Astrocyte (in vitro differentiated cells and primary cell): Measurements from ENCODE around the gene CYP39A1. TPM values are rescaled to one million over a fixed set of nuclear protein-coding genes. Genes with fewer than 3 reads are reported as not detected.

ENCODE experiments used
- DNase-seq: peaks from one replicate; pipeline ENCODE4 v3.0.0-alpha.2; 2010; ENCODE audit warnings: low read depth
- FAIRE-seq: peaks from 2 replicates; lab custom pipeline; 2011; peaks lifted over from hg19 to GRCh38; lab: Jason Lieb, UNC
- H2AFZ ChIP-seq: 2 replicates; pipeline ENCODE4 v1.6.0; 2012; ENCODE audit warnings: low read depth, low read length, inconsistent platforms
- H3K27ac ChIP-seq: 2 replicates; pipeline ENCODE4 v1.5.1; 2011; ENCODE audit warnings: low read depth, low read length, inconsistent platforms
- H3K27me3 ChIP-seq: 2 replicates; pipeline ENCODE4 v1.6.0; 2011; ENCODE audit warnings: low read length, inconsistent platforms; ENCODE audit not compliant: insufficient read depth
- H3K36me3 ChIP-seq: 2 replicates; pipeline ENCODE4 v1.5.1; 2011; ENCODE audit warnings: low read length, inconsistent platforms; ENCODE audit not compliant: insufficient read depth
- H3K4me1 ChIP-seq: 2 replicates; pipeline ENCODE4 v1.5.1; 2011; ENCODE audit warnings: low read length, inconsistent platforms; ENCODE audit not compliant: insufficient read depth
- H3K4me2 ChIP-seq: 2 replicates; pipeline ENCODE4 v1.6.0; 2012; ENCODE audit warnings: low read length, inconsistent platforms
- H3K4me3 ChIP-seq: 2 replicates; pipeline ENCODE4 v1.5.1; 2011; ENCODE audit warnings: low read depth, mild to moderate bottlenecking, low read length, inconsistent platforms; ENCODE audit not compliant: insufficient read depth
- H3K79me2 ChIP-seq: 2 replicates; pipeline ENCODE4 v1.6.0; 2012; ENCODE audit warnings: mild to moderate bottlenecking, low read length, inconsistent platforms; ENCODE audit not compliant: insufficient read depth
- H3K9ac ChIP-seq: 2 replicates; pipeline ENCODE4 v1.6.0; 2012; ENCODE audit warnings: mild to moderate bottlenecking, low read length, inconsistent platforms
- H3K9me3 ChIP-seq: 2 replicates; pipeline ENCODE4 v1.5.1; 2012; ENCODE audit warnings: low read depth, mild to moderate bottlenecking, low read length, inconsistent platforms; ENCODE audit not compliant: insufficient read depth
- H4K20me1 ChIP-seq: 2 replicates; pipeline ENCODE4 v1.6.0; 2012; ENCODE audit warnings: low read length, inconsistent platforms; ENCODE audit not compliant: insufficient read depth
- H3K27ac Mint-ChIP-seq: one replicate; pipeline ENCODE4 v1.8.0; 2021; ENCODE audit warnings: mild to moderate bottlenecking, mixed read lengths; ENCODE audit not compliant: unreplicated experiment
- H3K27me3 Mint-ChIP-seq: one replicate; pipeline ENCODE4 v1.8.0; 2021; ENCODE audit warnings: low read depth, mixed read lengths; ENCODE audit not compliant: unreplicated experiment
- H3K36me3 Mint-ChIP-seq: one replicate; pipeline ENCODE4 v1.8.0; 2021; ENCODE audit warnings: low read depth, mixed read lengths; ENCODE audit not compliant: unreplicated experiment
- H3K4me1 Mint-ChIP-seq: one replicate; pipeline ENCODE4 v1.8.0; 2021; ENCODE audit warnings: low read depth, mixed read lengths; ENCODE audit not compliant: unreplicated experiment
- H3K4me3 Mint-ChIP-seq: one replicate; pipeline ENCODE4 v1.8.0; 2021; ENCODE audit warnings: mild to moderate bottlenecking, moderate library complexity, mixed read lengths; ENCODE audit not compliant: unreplicated experiment
- H3K9me3 Mint-ChIP-seq: one replicate; pipeline ENCODE4 v1.8.0; 2021; ENCODE audit warnings: mild to moderate bottlenecking, mixed read lengths; ENCODE audit not compliant: unreplicated experiment
- CTCF ChIP-seq: IDR thresholded peaks from 2 replicates; pipeline ENCODE4 v1.5.1; 2011; ENCODE audit warnings: low read depth, mild to moderate bottlenecking, inconsistent platforms, low read length, moderate library complexity; ENCODE audit not compliant: insufficient read depth
- EZH2 ChIP-seq: IDR thresholded peaks from 2 replicates; pipeline ENCODE4 v1.6.1; 2012; ENCODE audit warnings: mild to moderate bottlenecking, low read length, inconsistent platforms; ENCODE audit not compliant: insufficient read depth
- total RNA-seq: library from RNA; stranded (reverse); gene quantifications from 2 replicates; pipeline ENCODE4 v1.2.1, GENCODE V29; 2021

CYP39A1 gene
- total RNA-seq, 1 donor from 2014 or later, result 0.84 TPM

GRCh38 chr6:46628976-46629375 lies 23.6 kb downstream of the CYP39A1 start:
- Histone ChIP-seq H2AFZ (no peak overlapping the region), H3K79me2 (no peaks in the 10 kb centered on the region), H3K9me3 (no peaks in the 10 kb centered on the region), H3K27ac (no peak overlapping the region), H3K36me3 (no peaks in the 10 kb centered on the region), H3K4me2 (no peak overlapping the region), H3K4me1 (no peaks in the 10 kb centered on the region), H3K27me3 (no peaks in the 10 kb centered on the region), H3K4me3 (no peak overlapping the region), H3K9ac (no peak overlapping the region), H4K20me1 (no peaks in the 10 kb centered on the region)
- Mint-ChIP-seq H3K27me3 (no peaks in the 10 kb centered on the region), H3K4me1 (no peaks in the 10 kb centered on the region), H3K9me3 (no peaks in the 10 kb centered on the region), H3K36me3 (no peaks in the 10 kb centered on the region), H3K4me3 (no peak overlapping the region), H3K27ac (no peak overlapping the region)
- no peak for DNase-seq
- TF ChIP-seq EZH2 (no peak), CTCF (no peak)
- FAIRE-seq, result no peak

GRCh38 chr6:46628498-46628897 lies 24.1 kb downstream of the CYP39A1 start:
- Mint-ChIP-seq H3K36me3 (no peaks in the 10 kb centered on the region), H3K27me3 (no peaks in the 10 kb centered on the region), H3K27ac (no peak overlapping the region), H3K9me3 (no peaks in the 10 kb centered on the region), H3K4me1 (no peaks in the 10 kb centered on the region), H3K4me3 (no peak overlapping the region)
- no peak overlapping the region for H3K4me3 ChIP-seq
- TF ChIP-seq CTCF (no peak), EZH2 (no peak)
- no peak overlapping the region for H3K9ac ChIP-seq
- H3K79me2 ChIP-seq, result no peaks in the 10 kb centered on the region
- no peaks in the 10 kb centered on the region for H4K20me1 ChIP-seq
- no peaks in the 10 kb centered on the region for H3K4me1 ChIP-seq
- FAIRE-seq (no peak), DNase-seq (no peak)
- no peaks in the 10 kb centered on the region for H3K9me3 ChIP-seq
- H3K27ac ChIP-seq, result no peak overlapping the region
- H3K4me2 ChIP-seq, result no peak overlapping the region
- H3K27me3 ChIP-seq, result no peaks in the 10 kb centered on the region
- H2AFZ ChIP-seq, result no peak overlapping the region
- no peaks in the 10 kb centered on the region for H3K36me3 ChIP-seq

- H3K4me1 ChIP-seq, result no peaks in the 10 kb centered on the region
- H3K36me3 ChIP-seq, result no peaks in the 10 kb centered on the region
- no peaks in the 10 kb centered on the region for H3K27me3 ChIP-seq
- no peak overlapping the region for H3K27ac ChIP-seq
- H3K9ac ChIP-seq, result no peak overlapping the region
- no peaks in the 10 kb centered on the region for H4K20me1 ChIP-seq
- no peak for TF ChIP-seq EZH2
- FAIRE-seq (no peak), DNase-seq (no peak)
- Mint-ChIP-seq H3K4me3 (no peak overlapping the region), H3K27ac (no peak overlapping the region), H3K36me3 (no peaks in the 10 kb centered on the region), H3K9me3 (no peaks in the 10 kb centered on the region), H3K27me3 (no peaks in the 10 kb centered on the region), H3K4me1 (no peaks in the 10 kb centered on the region)
- H2AFZ ChIP-seq, result no peak overlapping the region
- H3K4me3 ChIP-seq, result no peak overlapping the region
- H3K4me2 ChIP-seq, result no peak overlapping the region
- H3K9me3 ChIP-seq, result no peaks in the 10 kb centered on the region
- no peaks in the 10 kb centered on the region for H3K79me2 ChIP-seq
Measured at GRCh38 chr6:46626976-46627375, 25.6 kb downstream of the CYP39A1 start.
